HFFc6 (cell line): ENCODE results near the gene TEX53. TPM values are rescaled to one million over a fixed set of nuclear protein-coding genes. Genes with fewer than 3 reads are reported as not detected.

Experiments used
- DNase-seq: peaks from one replicate; pipeline ENCODE4 v3.0.0-alpha.2; 2018
- H3K27ac Mint-ChIP-seq: 2 replicates; pipeline ENCODE4 v1.8.0; 2020; ENCODE audit warnings: mild to moderate bottlenecking, mixed read lengths
- H3K27me3 Mint-ChIP-seq: 2 replicates; pipeline ENCODE4 v1.8.0; 2021; ENCODE audit warnings: mild to moderate bottlenecking, moderate library complexity, mixed read lengths; ENCODE audit not compliant: insufficient read depth
- H3K36me3 Mint-ChIP-seq: 2 replicates; pipeline ENCODE4 v1.8.0; 2021; ENCODE audit warnings: low read depth, mixed read lengths
- H3K4me1 Mint-ChIP-seq: 2 replicates; pipeline ENCODE4 v1.8.0; 2020; ENCODE audit warnings: low read depth, mixed read lengths
- H3K4me3 Mint-ChIP-seq: 2 replicates; pipeline ENCODE4 v1.8.0; 2020; ENCODE audit warnings: mild to moderate bottlenecking, moderate library complexity, mixed read lengths
- H3K9me3 Mint-ChIP-seq: 2 replicates; pipeline ENCODE4 v1.8.0; 2020; ENCODE audit warnings: mild to moderate bottlenecking, mixed read lengths
- CTCF ChIP-seq: fragments of 200-600 bp; sonication (generic); IDR thresholded peaks from 2 replicates; pipeline ENCODE4 v1.5.0; 2021; ENCODE audit warnings: antibody characterized with exemption, mild to moderate bottlenecking
- total RNA-seq, 6 experiments: library from RNA; stranded (reverse); fragmentation: NEBNext Ultra II Directional; extraction: Animal tissue kit (Norgen Biotek cat#: 25700); gene quantifications; 2 replicates in 1 of 6; 3 replicates in 5 of 6; pipeline ENCODE4 v1.2.3, GENCODE V29; 2021

Gene TEX53
- total RNA-seq, 6 experiments from 2014 or later: not detected

- peaks cover 5% of the 10 kb centered on the region for H3K27me3 Mint-ChIP-seq
- TF ChIP-seq CTCF: no peak
- peaks cover 49% of the 10 kb centered on the region for H3K4me1 Mint-ChIP-seq
- no peak for DNase-seq
- H3K9me3 Mint-ChIP-seq: no peaks in the 10 kb centered on the region
- H3K4me3 Mint-ChIP-seq: no peak overlapping the region
- no peaks in the 10 kb centered on the region for H3K36me3 Mint-ChIP-seq
- H3K27ac Mint-ChIP-seq: no peak overlapping the region
Measured at GRCh38 chr9:114695948-114696347, 38.3 kb upstream of the TEX53 start.

- H3K27ac Mint-ChIP-seq: no peak overlapping the region
- peaks cover 5% of the 10 kb centered on the region; the same call in 1 of the 2 replicates for H3K36me3 Mint-ChIP-seq
- no peaks in the 10 kb centered on the region for H3K9me3 Mint-ChIP-seq
- peaks cover 7% of the 10 kb centered on the region for H3K27me3 Mint-ChIP-seq
- H3K4me1 Mint-ChIP-seq: peaks cover 60% of the 10 kb centered on the region
- no peak for DNase-seq
- TF ChIP-seq CTCF: no peak
- H3K4me3 Mint-ChIP-seq: no peak overlapping the region
Measured at GRCh38 chr9:114694719-114695269, 37.2 kb upstream of the TEX53 start.

DNA sequence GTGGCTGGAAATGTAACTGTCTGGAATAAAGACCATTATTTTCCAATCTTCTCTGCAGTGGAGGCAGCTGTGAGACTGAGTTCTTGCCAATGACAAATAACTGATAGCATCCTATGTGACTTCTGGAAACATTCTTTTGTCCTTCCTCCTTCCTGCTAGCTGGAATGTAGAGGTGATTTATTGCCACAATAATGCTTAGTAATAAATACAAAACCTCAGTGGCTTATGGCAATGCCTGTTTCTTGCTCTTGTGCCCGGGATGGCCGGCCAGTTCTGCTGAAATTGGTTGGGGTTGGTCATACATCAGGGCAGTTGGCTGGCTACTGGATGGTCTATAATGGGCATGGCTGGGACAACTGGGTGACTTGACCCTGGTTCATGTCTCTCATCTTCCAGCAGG is 36.5 kb upstream of the TEX53 start:
- Mint-ChIP-seq H3K27ac (no peak overlapping the region), H3K27me3 (peaks cover 7% of the 10 kb centered on the region), H3K9me3 (no peaks in the 10 kb centered on the region), H3K36me3 (peaks cover 7% of the 10 kb centered on the region; the same call in 1 of the 2 replicates), H3K4me3 (no peak overlapping the region; the same call in 1 of the 2 replicates), H3K4me1 (peaks cover 63% of the 10 kb centered on the region)
- no peak for TF ChIP-seq CTCF
- peak; percentile 67 for DNase-seq

DNA sequence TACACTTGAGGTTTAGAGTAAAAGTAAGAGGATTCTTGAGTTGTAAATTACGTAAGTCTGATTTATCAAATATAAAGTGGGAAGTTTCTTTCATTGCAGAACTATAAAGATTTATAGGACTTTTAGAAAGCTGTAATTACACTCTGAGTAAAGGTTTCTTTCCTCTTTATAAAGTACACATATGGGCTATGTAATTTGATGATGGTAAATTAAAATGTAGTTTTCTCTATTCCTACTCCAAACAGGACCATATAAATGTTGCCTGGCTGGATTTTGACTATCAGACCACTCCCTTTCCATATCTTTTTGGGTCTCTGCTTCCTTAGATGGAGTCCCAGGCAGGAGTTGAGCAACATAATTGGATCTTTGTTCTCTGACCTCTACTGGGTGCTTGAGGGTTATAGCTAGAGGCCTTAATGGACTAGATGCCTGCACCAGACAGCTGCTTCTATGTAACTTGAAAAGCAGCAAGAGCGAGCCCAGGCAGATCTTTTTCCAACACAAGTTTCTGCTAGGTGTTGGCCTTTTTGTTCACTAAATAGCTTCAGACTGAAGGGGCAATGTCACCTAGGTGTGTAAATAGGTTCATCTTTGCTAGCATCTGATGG is 35.7 kb upstream of the TEX53 start:
- Mint-ChIP-seq H3K4me3 (no peak overlapping the region), H3K9me3 (no peaks in the 10 kb centered on the region), H3K36me3 (peaks cover 12% of the 10 kb centered on the region), H3K4me1 (peaks cover 64% of the 10 kb centered on the region), H3K27ac (no peak overlapping the region), H3K27me3 (peaks cover 10% of the 10 kb centered on the region)
- no peak for TF ChIP-seq CTCF
- no peak for DNase-seq

DNA sequence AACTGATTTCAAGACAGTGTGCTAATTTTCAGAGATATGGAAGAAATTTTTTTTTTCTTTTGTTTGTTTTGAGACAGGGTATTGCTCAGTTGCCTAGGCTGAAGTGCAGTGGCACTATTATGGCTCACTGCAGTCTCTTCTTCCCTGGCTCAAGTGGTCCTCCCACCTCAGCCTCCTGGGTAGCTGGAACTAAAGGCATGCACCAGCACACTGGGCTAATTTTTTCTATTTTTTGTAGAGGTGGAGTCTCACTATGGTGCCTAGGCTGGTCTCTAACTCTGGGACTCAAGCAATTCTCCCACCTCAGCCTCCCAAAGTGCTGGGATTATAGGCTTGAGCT is 34.3 kb upstream of the TEX53 start:
- H3K9me3 Mint-ChIP-seq: 0 out of 2 replicates have a peak, but pooled peaks cover under 1% of the 10 kb centered on the region
- peaks cover 8% of the 10 kb centered on the region for H3K27me3 Mint-ChIP-seq
- peak overlapping the region; percentile 69; the same call in 1 of the 2 replicates for H3K4me3 Mint-ChIP-seq
- no peak for DNase-seq
- H3K36me3 Mint-ChIP-seq: peaks cover 19% of the 10 kb centered on the region
- peaks cover 68% of the 10 kb centered on the region for H3K4me1 Mint-ChIP-seq
- TF ChIP-seq CTCF: no peak
- H3K27ac Mint-ChIP-seq: 0 out of 2 replicates have a peak overlapping the region, but pooled peaks have one; percentile 71
